Stomach (tissue), 9 donors: ENCODE results near the gene MDM2. TPM values are rescaled to one million over a fixed set of nuclear protein-coding genes. Genes with fewer than 3 reads are reported as not detected.
"Not testable (repeated sequence)": the region's sequence is repeated elsewhere in the genome, so short reads cannot be mapped to it uniquely, and the experiment has no call there.

Source experiments
- DNase-seq, 2 donors: peaks; one replicate each; pipeline versions ENCODE4 v3.0.0 to v3.0.0-alpha.2; 2013 to 2019
- H3K27ac ChIP-seq, 5 donors: fragments of 200-600 bp in 4 of 5; sonication (generic) in 4 of 5; one replicate each; pipeline ENCODE4 v1.5.1; 2013 to 2019; ENCODE audit warnings: mild to moderate bottlenecking in 1 of 5, moderate library complexity in 1 of 5
- H3K27me3 ChIP-seq, 3 donors: fragments of 200-600 bp; sonication (generic); one replicate each; pipeline ENCODE4 v1.5.1; 2017 to 2019; ENCODE audit warnings: mixed run types in 1 of 3
- H3K36me3 ChIP-seq, 4 donors: fragments of 200-600 bp; sonication (generic); 1 replicate in 3 of 4; 2 replicates in 1 of 4; pipeline ENCODE4 v1.5.1; 2016 to 2019
- H3K4me1 ChIP-seq, 4 donors: fragments of 200-600 bp; sonication (generic); one replicate each; pipeline ENCODE4 v1.5.1; 2016 to 2019
- H3K4me3 ChIP-seq, 4 donors: fragments of 200-600 bp; sonication (generic) in 3 of 4; one replicate each; pipeline ENCODE4 v1.5.1; 2016 to 2019; ENCODE audit warnings: mild to moderate bottlenecking in 1 of 4
- H3K9me3 ChIP-seq, 4 donors: fragments of 200-600 bp; sonication (generic); one replicate each; pipeline ENCODE4 v1.5.1; 2016 to 2019
- CTCF ChIP-seq, 7 experiments: fragments of 450-650 bp in 4 of 7; fragments of 200-600 bp in 3 of 7; sonication (generic) in 3 of 7; IDR thresholded peaks; one replicate each; pipeline ENCODE4 v1.5.1; 2016 to 2019; ENCODE audit warnings: antibody characterized with exemption in 7 of 7, control low read depth in 2 of 7, mild to moderate bottlenecking in 1 of 7
- EP300 ChIP-seq: sonication (generic); formaldehyde crosslinking; IDR thresholded peaks from one replicate; pipeline ENCODE4 v1.6.1; 2017; ENCODE audit warnings: antibody characterized with exemption
- POLR2A ChIP-seq, 4 donors: fragments of 450-650 bp; IDR thresholded peaks; one replicate each; pipeline ENCODE4 v1.6.1; 2016; ENCODE audit warnings: antibody characterized with exemption in 4 of 4, control low read depth in 2 of 4, mild to moderate bottlenecking in 1 of 4, moderate library complexity in 1 of 4
- POLR2AphosphoS5 ChIP-seq, 3 donors: sonication (generic); formaldehyde crosslinking; IDR thresholded peaks; one replicate each; pipeline ENCODE4 v1.6.1; 2016; ENCODE audit warnings: antibody characterized with exemption in 3 of 3
- WGBS, 5 donors: extraction: QIAGEN DNeasy Blood & Tissue Kit in 3 of 5; methylation state at CpG; one replicate each; pipeline versions ENCODE4 v1.1.5 to v1.1.7; 2013 to 2018; 5-methylcytosine and 5-hydroxymethylcytosine counted together
- intact Hi-C: fragments of 100-400 bp; cut with DNase I; formaldehyde crosslinking; loops from one replicate; pipeline ENCODE4 v1.15.1; 2023; ENCODE audit warnings: low total_unique reads
- polyA plus RNA-seq, 3 donors: library from polyadenylated mRNA; stranded (reverse); fragments of 200-250 nt; gene quantifications; one replicate each; pipeline ENCODE4 v1.2.3, GENCODE V29; 2013
- total RNA-seq, 5 donors: library from RNA; depleted of rRNA; stranded (reverse); fragments of >200 nt; gene quantifications; one replicate each; pipeline versions ENCODE4 v1.1.0 to v1.2.3, GENCODE V29; 2014 to 2016
- donor health status: healthy with polysubstance abuse.
- donor health status: Bipolar disorder and iron deficiency.
- donor health status: healthy.

Gene MDM2
- total and polyA plus RNA-seq, 8 donors, result 16.8 to 151 (median 62.1) TPM

GRCh38 chr12:68796399-68796798, 11.6 kb upstream of the MDM2 start:
- intact Hi-C loops, result no loop called here
- H3K9me3 ChIP-seq, result no peaks in the 10 kb centered on the region
- WGBS, 5 donors, result 97 to 99% (median 98%) methylated on average over 15 of the region's 15 CpGs
- TF ChIP-seq POLR2AphosphoS5 (IDR thresholded peaks at IDR 0.05) (no peak), EP300 (no peak), POLR2A (IDR thresholded peaks at IDR 0.05) (no peak), CTCF (IDR thresholded peaks at IDR 0.05) (no peak)
- H3K4me1 ChIP-seq, result peaks cover 0 to 7% (median 5%) of the 10 kb centered on the region in 4 donors
- H3K27me3 ChIP-seq, result no peaks in the 10 kb centered on the region
- no peaks in the 10 kb centered on the region for H3K36me3 ChIP-seq
- DNase-seq, result no peak
- no peak overlapping the region for H3K4me3 ChIP-seq
- no peak overlapping the region for H3K27ac ChIP-seq

GRCh38 chr12:68798882-68799234, 9.1 kb upstream of the MDM2 start:
- DNase-seq, result no peak
- TF ChIP-seq EP300, result no peak
- TF ChIP-seq CTCF (IDR thresholded peaks at IDR 0.05), result no peak
- no peak for TF ChIP-seq POLR2A (IDR thresholded peaks at IDR 0.05)
- TF ChIP-seq POLR2AphosphoS5 (IDR thresholded peaks at IDR 0.05), result no peak
- 87 to 100% (median 94%) methylated on average over 1 of the region's 1 CpG for WGBS, 5 donors
- no peaks in the 10 kb centered on the region for H3K36me3 ChIP-seq
- H3K4me3 ChIP-seq, result no peak overlapping the region
- peaks cover 2 to 8% (median 6%) of the 10 kb centered on the region in 4 donors for H3K4me1 ChIP-seq
- H3K27ac ChIP-seq, result no peak overlapping the region
- H3K27me3 ChIP-seq, result no peaks in the 10 kb centered on the region
- intact Hi-C loops, result no loop called here
- H3K9me3 ChIP-seq, result no peaks in the 10 kb centered on the region

- intact Hi-C loops, result loop anchor here (10.0 kb wide), 1 partner anchor 55 kb away; the partner anchor contains the start of gene SLC35E3
- Histone ChIP-seq H3K27ac (peak overlapping the region; percentile 1 to 35 (median 12)), H3K4me1 (peaks cover 4 to 20% (median 12%) of the 10 kb centered on the region in 4 donors), H3K4me3 (no peak overlapping the region), H3K9me3 (no peaks in the 10 kb centered on the region), H3K36me3 (no peaks in the 10 kb centered on the region), H3K27me3 (no peaks in the 10 kb centered on the region)
- peak; percentile 43 to 70 for DNase-seq
- no peak for TF ChIP-seq POLR2A (IDR thresholded peaks at IDR 0.05)
- TF ChIP-seq EP300, result no peak
- peak in 1 of 3 donors; percentile 42 for TF ChIP-seq POLR2AphosphoS5 (IDR thresholded peaks at IDR 0.05)
- no peak for TF ChIP-seq CTCF (IDR thresholded peaks at IDR 0.05)
- WGBS, 5 donors, result 26 to 69% (median 45%) methylated on average over 5 of the region's 5 CpGs
These were observed 7.7 kb upstream of the MDM2 start for GRCh38 chr12:68800294-68800693.

- not testable (repeated sequence) for H3K9me3 ChIP-seq, DNase-seq, H3K27me3 ChIP-seq, H3K4me3 ChIP-seq, H3K36me3 ChIP-seq
- H3K27ac ChIP-seq, result peak overlapping the region in 4 of 5 donors; percentile 1 to 64 (median 40)
- intact Hi-C loops, result loop anchor here (10.0 kb wide), 1 partner anchor 56 kb away; the partner anchor contains the start of gene SLC35E3
- 92 to 95% (median 93%) methylated on average over 7 of the region's 7 CpGs for WGBS, 5 donors
- peaks cover 4 to 27% (median 12%) of the 10 kb centered on the region in 4 donors for H3K4me1 ChIP-seq
These were observed 6.9 kb upstream of the MDM2 start for GRCh38 chr12:68801124-68801523.

GRCh38 chr12:68802372-68802745, 5.6 kb upstream of the MDM2 start:
- H3K9me3 ChIP-seq, H3K4me3 ChIP-seq, DNase-seq, H3K27me3 ChIP-seq, H3K36me3 ChIP-seq: not testable (repeated sequence)
- Histone ChIP-seq H3K27ac (peak overlapping the region in 1 of 5 donors; percentile 42), H3K4me1 (peaks cover 13 to 38% (median 16%) of the 10 kb centered on the region in 4 donors)
- intact Hi-C loops, result loop anchor here (10.0 kb wide), 1 partner anchor 58 kb away; the partner anchor contains the start of gene SLC35E3
- WGBS, 5 donors, result 76 to 78% (median 77%) methylated on average over 2 of the region's 2 CpGs
